Brain microvascular endothelial cell (primary cell): Measurements from ENCODE around the gene DNAH14.
"Not testable (repeated sequence)": the region's sequence is repeated elsewhere in the genome, so short reads cannot be mapped to it uniquely, and the experiment has no call there.

ENCODE experiments used
- DNase-seq: peaks from one replicate; pipeline ENCODE4 v3.0.0-alpha.2; 2020
- H3K27ac ChIP-seq: fragments of 250-450 bp; sonication (Bioruptor Pico); 2 replicates; pipeline ENCODE4 v1.5.1; 2020; ENCODE audit warnings: mild to moderate bottlenecking, moderate library complexity
- H3K27me3 ChIP-seq: fragments of 250-450 bp; sonication (Bioruptor Pico); replicated peaks from 2 replicates; pipeline ENCODE4 v1.5.1; 2020; ENCODE audit warnings: mild to moderate bottlenecking
- H3K36me3 ChIP-seq: fragments of 250-450 bp; sonication (Bioruptor Pico); replicated peaks from 2 replicates; pipeline ENCODE4 v1.5.1; 2020; ENCODE audit warnings: mild to moderate bottlenecking
- H3K4me3 ChIP-seq: 2 replicates; pipeline ENCODE4 v1.5.1; 2011; ENCODE audit warnings: low read depth, mild to moderate bottlenecking, control low read depth, low read length, moderate library complexity
- in situ Hi-C: cut with HindIII; loops from 2 replicates; pipeline ENCODE4 v1.10.0; 2017; ENCODE audit warnings: low sequenced_read_pairs, low pct_ligation_motif_present
- TF ChIP-seq, protein P1 (sequence below): IDR thresholded peaks from 2 replicates; pipeline ENCODE4 v1.5.1; 2011; ENCODE audit warnings: low read depth, mild to moderate bottlenecking, moderate library complexity, low read length, control low read depth, inconsistent platforms; ENCODE audit errors: missing control alignments

DNAH14 gene

DNA sequence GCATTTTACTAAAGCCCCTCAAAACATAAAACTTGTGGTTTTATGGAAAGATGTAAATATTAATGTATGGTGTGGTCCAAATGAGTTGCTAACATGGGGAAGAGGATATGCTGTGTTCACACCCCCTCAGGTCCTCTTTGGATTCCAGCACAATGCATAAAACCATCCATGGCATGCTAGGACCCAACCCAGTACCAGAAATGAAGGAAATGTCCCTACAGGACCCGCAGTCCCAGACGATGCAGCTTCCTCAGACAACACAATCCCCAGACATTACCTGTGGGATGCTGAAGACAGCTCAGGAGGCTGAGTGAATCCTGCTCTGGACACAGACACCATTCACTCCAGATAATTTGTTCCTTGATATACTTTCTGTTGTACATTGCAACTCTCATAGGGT is 296.2 kb downstream of the DNAH14 start:
- Histone ChIP-seq H3K4me3 (no peak overlapping the region), H3K27ac (no peak overlapping the region), H3K36me3 (no peaks in the 10 kb centered on the region), H3K27me3 (no peaks in the 10 kb centered on the region)
- in situ Hi-C loops, result no loop called here
- DNase-seq, result no peak
- TF ChIP-seq, protein P1, sequence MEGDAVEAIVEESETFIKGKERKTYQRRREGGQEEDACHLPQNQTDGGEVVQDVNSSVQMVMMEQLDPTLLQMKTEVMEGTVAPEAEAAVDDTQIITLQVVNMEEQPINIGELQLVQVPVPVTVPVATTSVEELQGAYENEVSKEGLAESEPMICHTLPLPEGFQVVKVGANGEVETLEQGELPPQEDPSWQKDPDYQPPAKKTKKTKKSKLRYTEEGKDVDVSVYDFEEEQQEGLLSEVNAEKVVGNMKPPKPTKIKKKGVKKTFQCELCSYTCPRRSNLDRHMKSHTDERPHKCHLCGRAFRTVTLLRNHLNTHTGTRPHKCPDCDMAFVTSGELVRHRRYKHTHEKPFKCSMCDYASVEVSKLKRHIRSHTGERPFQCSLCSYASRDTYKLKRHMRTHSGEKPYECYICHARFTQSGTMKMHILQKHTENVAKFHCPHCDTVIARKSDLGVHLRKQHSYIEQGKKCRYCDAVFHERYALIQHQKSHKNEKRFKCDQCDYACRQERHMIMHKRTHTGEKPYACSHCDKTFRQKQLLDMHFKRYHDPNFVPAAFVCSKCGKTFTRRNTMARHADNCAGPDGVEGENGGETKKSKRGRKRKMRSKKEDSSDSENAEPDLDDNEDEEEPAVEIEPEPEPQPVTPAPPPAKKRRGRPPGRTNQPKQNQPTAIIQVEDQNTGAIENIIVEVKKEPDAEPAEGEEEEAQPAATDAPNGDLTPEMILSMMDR, result no peak

DNA sequence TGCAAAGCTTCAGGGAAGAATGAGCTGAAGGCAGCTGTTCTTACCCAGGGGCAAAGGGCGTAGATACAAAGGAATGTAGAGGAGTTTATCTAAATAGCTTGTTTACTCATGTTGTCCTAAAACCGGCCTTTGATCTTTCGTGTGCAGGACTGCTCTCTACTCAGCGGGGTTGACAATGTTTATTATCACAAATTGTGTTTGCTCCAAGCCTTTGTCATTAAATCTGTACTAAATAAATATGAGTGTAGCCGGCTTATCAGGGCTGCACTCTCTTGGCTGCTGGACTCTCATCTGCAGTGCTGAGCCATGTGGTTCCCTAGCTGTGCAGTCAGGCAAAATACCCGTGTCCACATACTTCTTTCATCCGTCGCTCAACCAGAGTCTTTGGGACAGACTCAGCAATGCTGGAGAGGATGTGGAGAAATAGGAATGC is 299.4 kb downstream of the DNAH14 start:
- H3K27ac ChIP-seq, result no peak overlapping the region
- in situ Hi-C loops, result no loop called here
- H3K4me3 ChIP-seq, result no peak overlapping the region
- no peaks in the 10 kb centered on the region for H3K27me3 ChIP-seq
- H3K36me3 ChIP-seq, result no peaks in the 10 kb centered on the region
- DNase-seq, result no peak
- TF ChIP-seq, protein P1, result no peak

DNA sequence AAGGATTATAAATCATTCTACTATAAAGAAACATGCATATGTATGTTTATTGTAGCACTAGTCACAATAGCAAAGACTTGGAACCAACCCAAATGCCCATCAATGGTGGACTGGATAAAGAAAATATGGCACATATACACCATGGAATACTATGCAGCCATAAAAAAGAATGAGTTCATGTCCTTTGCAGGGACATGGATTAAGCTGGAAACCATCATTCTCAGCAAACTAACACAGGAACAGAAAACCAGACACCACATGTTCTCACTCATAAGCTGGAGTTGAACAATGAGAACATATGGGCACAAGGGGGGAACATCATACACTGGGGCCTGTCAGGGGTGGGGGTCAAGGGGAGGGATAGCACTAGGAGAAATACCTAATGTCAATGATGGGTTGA is 300.0 kb downstream of the DNAH14 start:
- H3K36me3 ChIP-seq, in situ Hi-C loops: not testable (repeated sequence)

DNA sequence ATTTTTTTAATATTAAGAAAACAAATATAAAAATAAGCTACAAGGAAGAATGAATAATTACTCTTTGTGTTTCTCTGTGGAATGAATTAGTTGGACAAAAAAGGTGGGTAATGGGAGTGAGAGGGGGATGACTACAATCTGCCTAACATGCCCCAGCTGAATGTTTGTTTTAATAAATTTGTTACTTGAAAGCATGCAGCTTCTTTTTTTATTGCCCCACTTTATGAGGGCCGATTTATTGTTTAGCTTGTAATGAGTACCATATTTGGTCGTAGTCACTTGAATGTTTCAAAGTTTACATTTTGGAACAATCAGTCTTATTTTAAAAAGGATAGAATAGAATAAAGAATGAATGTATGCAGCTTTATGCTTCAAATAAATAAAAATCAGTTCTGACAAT is 301.0 kb downstream of the DNAH14 start:
- TF ChIP-seq, protein P1, result no peak
- Histone ChIP-seq H3K27me3 (no peaks in the 10 kb centered on the region), H3K27ac (no peak overlapping the region), H3K36me3 (no peaks in the 10 kb centered on the region), H3K4me3 (no peak overlapping the region)
- no peak for DNase-seq
- in situ Hi-C loops, result no loop called here

More for the DNA sequence above, 300.0 kb downstream of the DNAH14 start:
- not testable (repeated sequence) for H3K4me3 ChIP-seq, H3K27ac ChIP-seq, H3K27me3 ChIP-seq, DNase-seq

DNA sequence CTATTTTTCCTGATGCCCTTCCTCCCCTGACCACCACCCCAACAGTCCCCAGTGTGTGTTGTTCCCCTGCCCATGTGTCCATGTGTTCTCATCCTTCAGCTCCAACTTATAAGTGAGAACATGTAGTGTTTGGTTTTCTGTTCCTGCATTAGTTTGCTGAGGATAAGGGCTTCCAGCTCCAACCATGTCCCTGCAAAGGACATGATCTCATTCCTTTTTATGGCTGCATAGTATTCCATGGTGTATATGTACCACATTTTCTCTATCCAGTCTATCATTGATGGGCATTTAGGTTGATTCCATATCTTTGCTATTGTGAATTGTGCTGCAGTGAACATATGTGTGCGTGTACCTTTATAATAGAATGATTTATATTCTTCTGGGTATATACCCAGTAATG is 303.5 kb downstream of the DNAH14 start:
- in situ Hi-C loops, H3K36me3 ChIP-seq, H3K27me3 ChIP-seq, H3K4me3 ChIP-seq, DNase-seq, H3K27ac ChIP-seq: not testable (repeated sequence)

GRCh38 chr1:225242611-225243010 is 313.1 kb downstream of the DNAH14 start:
- Histone ChIP-seq H3K36me3 (no peaks in the 10 kb centered on the region), H3K27ac (no peak overlapping the region)

GRCh38 chr1:225250432-225250831 is 321.0 kb downstream of the DNAH14 start:
- DNase-seq, result no peak
- no peak overlapping the region for H3K4me3 ChIP-seq
- no peaks in the 10 kb centered on the region for H3K27me3 ChIP-seq
- in situ Hi-C loops, result no loop called here
- H3K27ac ChIP-seq, result no peak overlapping the region
- H3K36me3 ChIP-seq, result no peaks in the 10 kb centered on the region
- TF ChIP-seq, protein P1, result no peak

More at GRCh38 chr1:225242611-225243010, 313.1 kb downstream of the DNAH14 start:
- no peak for DNase-seq
- H3K4me3 ChIP-seq, result no peak overlapping the region
- no peaks in the 10 kb centered on the region for H3K27me3 ChIP-seq
- TF ChIP-seq, protein P1, result no peak
- in situ Hi-C loops, result no loop called here
